Colonic mucosa (tissue), 4 donors: ENCODE results near the gene CADM2. TPM values are rescaled to one million over a fixed set of nuclear protein-coding genes. Genes with fewer than 3 reads are reported as not detected.

Experiments
- DNase-seq: peaks from one replicate; pipeline ENCODE4 v3.0.0-alpha.2; 2020
- H3K27ac ChIP-seq: fragments of 200-600 bp; one replicate; pipeline ENCODE4 v1.8.0; 2021
- H3K27me3 ChIP-seq: fragments of 200-600 bp; one replicate; pipeline ENCODE4 v1.8.0; 2021
- H3K36me3 ChIP-seq: fragments of 200-600 bp; one replicate; pipeline ENCODE4 v1.8.0; 2021
- H3K4me1 ChIP-seq: fragments of 200-600 bp; one replicate; pipeline ENCODE4 v1.8.0; 2021; ENCODE audit warnings: mild to moderate bottlenecking
- H3K4me3 ChIP-seq: fragments of 200-600 bp; one replicate; pipeline ENCODE4 v1.8.0; 2021
- H3K9ac ChIP-seq, 2 donors: one replicate each; pipeline ENCODE4 v1.7.0; 2013; ENCODE audit warnings: control low read depth in 2 of 2, low read depth in 2 of 2, low read length in 2 of 2
- H3K9me3 ChIP-seq: fragments of 200-600 bp; one replicate; pipeline ENCODE4 v1.8.0; 2021
- intact Hi-C: fragments of 100-400 bp; cut with DNase I; formaldehyde crosslinking; loops from one replicate; pipeline ENCODE4 v1.14.1; 2022
- total RNA-seq, 2 donors: library from RNA; stranded (reverse); fragmentation: NEBNext Ultra II Directional in 1 of 2; extraction: Animal tissue kit (Norgen Biotek cat#: 25700) in 1 of 2; gene quantifications; one replicate each; pipeline ENCODE4 v1.2.1, GENCODE V29; 2021
- TF ChIP-seq, protein P1 (sequence below): fragments of 200-600 bp; IDR thresholded peaks from one replicate; pipeline ENCODE4 v1.8.0; 2022; ENCODE audit warnings: antibody characterized with exemption, mild to moderate bottlenecking
- donor health status: healthy.
- donor health status: DM: no; HTN: no; CAD: no.
- donor health status: DM: no; HTN: no; CAD: no.

The CADM2 gene
- total RNA-seq, 2 donors from 2014 or later: 1.2 to 2.8 TPM

DNA sequence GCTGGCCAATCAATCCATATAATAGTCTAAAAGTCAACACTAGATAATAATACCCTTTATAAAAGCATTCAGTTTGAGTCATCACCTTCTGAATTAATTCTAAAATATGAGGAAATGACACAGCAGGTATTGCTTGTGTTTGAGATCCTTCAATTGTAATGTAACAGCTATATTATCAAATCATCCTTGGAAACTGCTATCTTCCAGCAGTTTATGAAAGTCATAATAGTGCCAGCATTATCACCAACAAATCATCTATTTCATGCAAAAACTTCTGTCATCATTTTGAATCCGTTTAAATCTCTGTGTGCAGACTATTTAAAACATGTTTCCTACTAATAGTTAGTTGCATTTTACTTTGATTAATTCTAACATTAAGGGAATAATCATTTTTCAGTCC is 468.7 kb downstream of the CADM2 start:
- H3K9ac ChIP-seq: no peak overlapping the region
- H3K4me1 ChIP-seq: no peaks in the 10 kb centered on the region
- no peaks in the 10 kb centered on the region for H3K36me3 ChIP-seq
- no peak for DNase-seq
- no peaks in the 10 kb centered on the region for H3K27me3 ChIP-seq
- H3K27ac ChIP-seq: no peak overlapping the region
- TF ChIP-seq, protein P1, sequence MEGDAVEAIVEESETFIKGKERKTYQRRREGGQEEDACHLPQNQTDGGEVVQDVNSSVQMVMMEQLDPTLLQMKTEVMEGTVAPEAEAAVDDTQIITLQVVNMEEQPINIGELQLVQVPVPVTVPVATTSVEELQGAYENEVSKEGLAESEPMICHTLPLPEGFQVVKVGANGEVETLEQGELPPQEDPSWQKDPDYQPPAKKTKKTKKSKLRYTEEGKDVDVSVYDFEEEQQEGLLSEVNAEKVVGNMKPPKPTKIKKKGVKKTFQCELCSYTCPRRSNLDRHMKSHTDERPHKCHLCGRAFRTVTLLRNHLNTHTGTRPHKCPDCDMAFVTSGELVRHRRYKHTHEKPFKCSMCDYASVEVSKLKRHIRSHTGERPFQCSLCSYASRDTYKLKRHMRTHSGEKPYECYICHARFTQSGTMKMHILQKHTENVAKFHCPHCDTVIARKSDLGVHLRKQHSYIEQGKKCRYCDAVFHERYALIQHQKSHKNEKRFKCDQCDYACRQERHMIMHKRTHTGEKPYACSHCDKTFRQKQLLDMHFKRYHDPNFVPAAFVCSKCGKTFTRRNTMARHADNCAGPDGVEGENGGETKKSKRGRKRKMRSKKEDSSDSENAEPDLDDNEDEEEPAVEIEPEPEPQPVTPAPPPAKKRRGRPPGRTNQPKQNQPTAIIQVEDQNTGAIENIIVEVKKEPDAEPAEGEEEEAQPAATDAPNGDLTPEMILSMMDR: no peak
- intact Hi-C loops: no loop called here
- H3K4me3 ChIP-seq: no peak overlapping the region
- no peaks in the 10 kb centered on the region for H3K9me3 ChIP-seq

DNA sequence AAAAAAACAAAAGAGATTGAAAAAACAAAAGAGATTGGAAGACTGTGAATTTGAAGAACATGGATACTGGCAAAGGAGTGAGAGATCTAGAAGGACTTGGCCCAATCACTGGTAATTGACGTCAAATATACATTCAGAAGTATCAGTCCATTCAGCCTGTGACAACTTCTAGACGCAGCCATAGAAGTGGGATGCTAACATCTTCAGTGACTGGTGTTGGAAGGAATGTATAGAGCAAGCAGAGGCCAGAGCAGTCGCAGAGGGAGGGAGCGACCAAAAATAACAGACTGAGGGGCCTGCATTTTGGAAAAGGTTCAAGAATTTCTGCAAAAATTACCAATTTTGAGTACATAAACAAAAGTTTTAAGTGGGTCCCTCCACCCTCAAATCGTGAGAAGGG is 473.3 kb downstream of the CADM2 start:
- no peak overlapping the region for H3K4me3 ChIP-seq
- no peaks in the 10 kb centered on the region for H3K27me3 ChIP-seq
- no peaks in the 10 kb centered on the region for H3K36me3 ChIP-seq
- H3K4me1 ChIP-seq: no peaks in the 10 kb centered on the region
- TF ChIP-seq, protein P1: no peak
- intact Hi-C loops: no loop called here
- H3K9ac ChIP-seq: no peak overlapping the region
- no peak for DNase-seq
- H3K9me3 ChIP-seq: no peaks in the 10 kb centered on the region
- no peak overlapping the region for H3K27ac ChIP-seq

DNA sequence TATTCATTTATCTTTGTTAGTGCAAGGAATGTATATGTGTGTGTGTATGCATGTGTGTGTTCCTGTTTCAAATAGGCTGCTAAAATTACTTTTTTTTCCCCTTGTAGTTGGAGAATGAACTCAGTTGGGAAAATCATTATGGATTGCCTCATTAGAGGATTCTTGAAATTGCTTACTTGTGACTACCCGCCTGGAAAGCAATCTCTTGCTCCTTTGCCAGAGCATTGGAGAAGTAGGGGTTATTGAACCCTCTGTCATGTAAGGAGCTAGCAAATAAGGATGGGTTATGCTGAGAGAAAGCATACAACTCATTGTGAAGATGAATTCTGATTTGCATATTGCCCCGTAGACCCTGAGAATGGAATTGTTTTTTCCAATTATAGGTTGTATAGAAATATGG is 474.5 kb downstream of the CADM2 start:
- Histone ChIP-seq H3K9me3 (no peaks in the 10 kb centered on the region), H3K9ac (no peak overlapping the region), H3K27me3 (no peaks in the 10 kb centered on the region), H3K4me1 (no peaks in the 10 kb centered on the region), H3K27ac (no peak overlapping the region), H3K36me3 (no peaks in the 10 kb centered on the region), H3K4me3 (no peak overlapping the region)
- intact Hi-C loops: no loop called here
- DNase-seq: no peak
- TF ChIP-seq, protein P1: no peak

DNA sequence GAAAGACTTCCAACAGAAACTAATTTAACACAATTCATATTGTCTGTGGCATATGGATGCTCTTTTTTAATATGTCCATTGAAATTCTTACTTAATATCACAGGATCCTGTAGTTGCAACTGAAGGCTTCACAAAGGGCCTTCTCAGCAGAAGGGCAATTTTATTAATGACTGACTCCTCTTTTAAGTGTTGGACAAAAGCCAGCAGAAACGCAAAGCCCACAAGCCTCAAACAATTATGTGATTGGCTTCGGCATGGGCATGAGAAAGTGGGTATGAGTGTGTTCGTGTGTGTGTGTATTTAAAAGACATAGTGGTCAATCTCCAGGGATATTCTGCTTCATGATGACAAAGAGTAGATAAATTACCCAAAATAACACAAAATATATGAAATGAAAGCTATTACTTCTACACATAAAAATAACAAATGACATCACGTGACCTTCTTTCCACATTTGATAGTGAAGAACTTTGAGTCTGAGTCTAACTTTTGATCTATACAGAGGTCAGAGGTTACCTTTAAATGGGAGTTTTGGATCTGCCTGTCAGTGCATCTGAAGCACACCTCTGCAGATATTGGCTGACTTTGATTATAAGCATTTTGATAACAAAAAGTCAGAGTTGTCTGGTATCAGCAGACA is 496.9 kb downstream of the CADM2 start:
- Histone ChIP-seq H3K27ac (no peak overlapping the region), H3K36me3 (no peaks in the 10 kb centered on the region), H3K9ac (no peak overlapping the region), H3K4me1 (no peaks in the 10 kb centered on the region), H3K9me3 (no peaks in the 10 kb centered on the region), H3K4me3 (no peak overlapping the region), H3K27me3 (no peaks in the 10 kb centered on the region)
- DNase-seq: no peak
- intact Hi-C loops: no loop called here
- TF ChIP-seq, protein P1: no peak

DNA sequence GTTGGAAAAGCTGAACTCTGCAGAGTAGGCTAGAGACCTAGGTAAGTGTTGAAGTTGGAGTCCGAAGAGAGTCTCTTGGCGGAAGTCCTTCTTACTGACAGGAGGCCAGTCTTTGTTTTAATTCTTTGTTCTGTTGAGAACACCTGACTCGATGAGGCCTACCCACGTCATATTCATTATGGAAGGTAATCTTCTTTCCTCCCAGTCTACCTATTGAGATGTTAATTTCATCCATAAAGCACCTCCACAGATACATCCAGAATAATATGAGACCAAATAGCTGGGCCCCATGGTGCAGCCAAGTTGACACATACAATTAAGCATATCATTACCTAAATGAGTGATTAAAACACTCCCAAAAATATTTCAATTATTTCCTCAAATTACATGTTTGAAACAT is 515.5 kb downstream of the CADM2 start:
- intact Hi-C loops: no loop called here
- TF ChIP-seq, protein P1: no peak
- H3K4me1 ChIP-seq: no peaks in the 10 kb centered on the region
- H3K36me3 ChIP-seq: no peaks in the 10 kb centered on the region
- no peak overlapping the region for H3K9ac ChIP-seq
- no peaks in the 10 kb centered on the region for H3K9me3 ChIP-seq
- H3K27me3 ChIP-seq: no peaks in the 10 kb centered on the region
- H3K27ac ChIP-seq: no peak overlapping the region
- no peak overlapping the region for H3K4me3 ChIP-seq
- no peak for DNase-seq
